H1 (cell line): ENCODE results near the gene OR10T2. TPM values are rescaled to one million over a fixed set of nuclear protein-coding genes. Genes with fewer than 3 reads are reported as not detected.

Experiments used
- CTCF ChIA-PET: fragments of 300-600 bp; sonication (Branson Sonifier 250); formaldehyde crosslinking; loops from one replicate; lab custom pipeline; 2021; ENCODE audit not compliant: partially characterized antibody; lab: Charles Lee
- POLR2A ChIA-PET: fragments of 300-600 bp; sonication (Branson Sonifier 250); formaldehyde crosslinking; loops from one replicate; lab custom pipeline; 2021; ENCODE audit warnings: inconsistent platforms; ENCODE audit not compliant: partially characterized antibody; lab: Charles Lee
- DNase-seq, 2 experiments: peaks; one replicate each; pipeline versions ENCODE4 v3.0.0 to v3.0.0-alpha.2; 2010 to 2022; ENCODE audit warnings: low spot score in 2 of 2, low read depth in 1 of 2, mixed read lengths in 1 of 2
- FAIRE-seq: peaks from 2 replicates; lab custom pipeline; 2011; peaks lifted over from hg19 to GRCh38; lab: Jason Lieb, UNC
- H2AFZ ChIP-seq: 2 replicates; pipeline ENCODE4 v1.8.1; 2012; ENCODE audit warnings: low read length, inconsistent platforms
- H2AK5ac ChIP-seq: 2 replicates; pipeline ENCODE4 v1.6.1; 2013; ENCODE audit warnings: low read depth, low read length
- H2BK120ac ChIP-seq: replicated peaks from 2 replicates; pipeline ENCODE3; 2013; ENCODE audit warnings: low read depth, low read length, inconsistent platforms
- H2BK12ac ChIP-seq: 2 replicates; pipeline ENCODE4 v1.6.1; 2013; ENCODE audit warnings: low read depth, low read length
- H2BK15ac ChIP-seq: 2 replicates; pipeline ENCODE4 v1.6.1; 2013; ENCODE audit warnings: low read length
- H2BK20ac ChIP-seq: 2 replicates; pipeline ENCODE4 v1.6.1; 2013; ENCODE audit warnings: low read length
- H2BK5ac ChIP-seq: 2 replicates; pipeline ENCODE4 v1.6.1; 2013; ENCODE audit warnings: low read depth, low read length
- H3K14ac ChIP-seq: 2 replicates; pipeline ENCODE4 v1.6.1; 2013; ENCODE audit warnings: inconsistent platforms; ENCODE audit not compliant: insufficient read length
- H3K18ac ChIP-seq: 2 replicates; pipeline ENCODE4 v1.6.1; 2013; ENCODE audit warnings: low read length; ENCODE audit errors: extremely low read depth
- H3K23ac ChIP-seq: 2 replicates; pipeline ENCODE4 v1.6.1; 2013; ENCODE audit warnings: inconsistent platforms; ENCODE audit not compliant: insufficient read length
- H3K23me2 ChIP-seq: 2 replicates; pipeline ENCODE4 v1.6.1; 2013; ENCODE audit warnings: low read depth, low read length
- H3K27ac ChIP-seq: 2 replicates; pipeline ENCODE4 v1.6.1; 2011; ENCODE audit warnings: low read depth, low read length, inconsistent platforms
- H3K27me3 ChIP-seq, 4 experiments: replicated peaks in 1 of 4; 1 replicate in 1 of 4; 2 replicates in 3 of 4; pipeline versions ENCODE4 v1.6.1 to v1.8.1; 2011 to 2013; ENCODE audit warnings: low read length in 3 of 4, mild to moderate bottlenecking in 3 of 4, inconsistent platforms in 2 of 4, mixed read lengths in 2 of 4, moderate library complexity in 1 of 4; ENCODE audit not compliant: control insufficient read depth in 3 of 4, insufficient read depth in 3 of 4; ENCODE audit errors: extremely low read depth in 1 of 4
- H3K36me3 ChIP-seq, 4 experiments: 2 replicates each; pipeline versions ENCODE4 v1.6.1 to v1.8.1; 2011 to 2013; ENCODE audit warnings: mild to moderate bottlenecking in 4 of 4, low read length in 3 of 4, moderate library complexity in 2 of 4, control low read depth in 1 of 4, inconsistent platforms in 1 of 4; ENCODE audit not compliant: insufficient read depth in 4 of 4, control insufficient read depth in 2 of 4
- H3K4ac ChIP-seq: replicated peaks from 2 replicates; pipeline ENCODE3; 2013; ENCODE audit warnings: low read length, low read depth, mixed read lengths, inconsistent platforms; ENCODE audit not compliant: insufficient read length
- H3K4me1 ChIP-seq, 4 experiments: replicated peaks in 1 of 4; 1 replicate in 1 of 4; 2 replicates in 3 of 4; pipeline versions ENCODE4 v1.6.1 to v1.8.1; 2011 to 2013; ENCODE audit warnings: low read length in 3 of 4, inconsistent platforms in 2 of 4, mixed read lengths in 1 of 4; ENCODE audit not compliant: insufficient read depth in 4 of 4, control insufficient read depth in 3 of 4
- H3K4me2 ChIP-seq, 2 experiments: 2 replicates each; pipeline versions ENCODE4 v1.6.1 to v1.8.1; 2011 to 2013; ENCODE audit warnings: low read depth in 2 of 2, low read length in 2 of 2, control low read depth in 1 of 2, inconsistent platforms in 1 of 2, mild to moderate bottlenecking in 1 of 2; ENCODE audit not compliant: insufficient read depth in 1 of 2
- H3K4me3 ChIP-seq, 4 experiments: fragments of 200-600, 300-600 bp in 1 of 4; sonication (generic), shearing (Covaris generic), sonication (Bioruptor Twin) in 1 of 4; 2 replicates each; pipeline versions ENCODE4 v1.5.1 to v1.8.1; 2011 to 2016; ENCODE audit warnings: low read length in 4 of 4, low read depth in 3 of 4, control low read depth in 2 of 4, inconsistent platforms in 2 of 4, mild to moderate bottlenecking in 2 of 4, mixed read lengths in 1 of 4, moderate library complexity in 1 of 4; ENCODE audit not compliant: insufficient read depth in 2 of 4; ENCODE audit errors: extremely low read depth in 1 of 4
- H3K56ac ChIP-seq: replicated peaks from 2 replicates; pipeline ENCODE3; 2013; ENCODE audit warnings: low read depth, mild to moderate bottlenecking, mixed read lengths, low read length, inconsistent platforms; ENCODE audit not compliant: insufficient read length
- H3K79me1 ChIP-seq: 2 replicates; pipeline ENCODE4 v1.6.1; 2013; ENCODE audit warnings: low read depth, low read length, control low read depth
- H3K79me2 ChIP-seq, 2 experiments: 2 replicates each; pipeline versions ENCODE4 v1.6.1 to v1.8.1; 2012 to 2013; ENCODE audit warnings: low read length in 2 of 2, mild to moderate bottlenecking in 2 of 2, inconsistent platforms in 1 of 2; ENCODE audit not compliant: insufficient read depth in 2 of 2, control insufficient read depth in 1 of 2
- H3K9ac ChIP-seq, 4 experiments: replicated peaks in 1 of 4; 1 replicate in 1 of 4; 2 replicates in 3 of 4; pipeline versions ENCODE4 v1.6.1 to v1.8.1; 2011 to 2013; ENCODE audit warnings: low read depth in 3 of 4, low read length in 3 of 4, control low read depth in 2 of 4, mild to moderate bottlenecking in 2 of 4, moderate library complexity in 2 of 4, inconsistent platforms in 1 of 4; ENCODE audit errors: extremely low read depth in 1 of 4
- H3K9me3 ChIP-seq, 2 experiments: 2 replicates each; pipeline versions ENCODE4 v1.6.1 to v1.8.1; 2012 to 2013; ENCODE audit warnings: mild to moderate bottlenecking in 2 of 2, moderate library complexity in 2 of 2, control low read depth in 1 of 2, inconsistent platforms in 1 of 2, low read depth in 1 of 2, low read length in 1 of 2, mixed read lengths in 1 of 2; ENCODE audit not compliant: insufficient read depth in 2 of 2
- H4K20me1 ChIP-seq, 2 experiments: replicated peaks in 1 of 2; 2 replicates each; pipeline versions ENCODE3 to v1.8.1; 2011 to 2013; ENCODE audit warnings: inconsistent platforms in 2 of 2, low read length in 2 of 2, mild to moderate bottlenecking in 1 of 2; ENCODE audit not compliant: insufficient read depth in 2 of 2, control insufficient read depth in 1 of 2
- H4K5ac ChIP-seq: 2 replicates; pipeline ENCODE4 v1.6.1; 2013; ENCODE audit warnings: low read length, low read depth, mixed read lengths, inconsistent platforms; ENCODE audit not compliant: insufficient read length
- H4K8ac ChIP-seq: 2 replicates; pipeline ENCODE4 v1.8.0; 2013; ENCODE audit warnings: mild to moderate bottlenecking, moderate library complexity, low read length, inconsistent platforms; ENCODE audit not compliant: insufficient read depth; ENCODE audit errors: extremely low read depth
- H4K91ac ChIP-seq: replicated peaks from 2 replicates; pipeline ENCODE3; 2013; ENCODE audit warnings: low read length, mixed read lengths, inconsistent platforms; ENCODE audit not compliant: insufficient read length
- ASH2L ChIP-seq: fragments of 200-600, 300-600 bp; sonication (generic); IDR thresholded peaks from one replicate; pipeline ENCODE4 v1.7.1; 2017; ENCODE audit warnings: low read length
- BRCA1 ChIP-seq: IDR thresholded peaks from 2 replicates; pipeline ENCODE4 v1.6.1; 2012; ENCODE audit warnings: low read depth, low read length, improper control_type of control experiment
- EGR1 ChIP-seq: IDR thresholded peaks from 2 replicates; pipeline ENCODE4 v1.6.1; 2011; ENCODE audit warnings: low read depth, low read length, borderline replicate concordance
- EZH2 ChIP-seq: fragments of 200-600 bp; sonication (generic); IDR thresholded peaks from 2 replicates; pipeline ENCODE4 v1.7.1; 2012; ENCODE audit warnings: low read depth, mild to moderate bottlenecking, moderate library complexity, low read length, inconsistent platforms; ENCODE audit not compliant: severe bottlenecking
- FOSL1 ChIP-seq: IDR thresholded peaks from 2 replicates; pipeline ENCODE4 v1.6.1; 2011; ENCODE audit warnings: mild to moderate bottlenecking, low read depth, low read length, moderate library complexity; ENCODE audit not compliant: insufficient read depth
- KDM1A ChIP-seq: fragments of 200-600, 300-600 bp; sonication (generic); IDR thresholded peaks from 2 replicates; pipeline ENCODE4 v1.7.1; 2016; ENCODE audit warnings: mild to moderate bottlenecking, low read length, borderline replicate concordance
- MAFK ChIP-seq: IDR thresholded peaks from 2 replicates; pipeline ENCODE4 v1.6.1; 2012; ENCODE audit warnings: low read depth, mild to moderate bottlenecking, improper control_type of control experiment, low read length
- NRF1 ChIP-seq: IDR thresholded peaks from 2 replicates; pipeline ENCODE4 v1.6.1; 2011; ENCODE audit warnings: mild to moderate bottlenecking, low read depth, low read length, improper control_type of control experiment
- SAP30 ChIP-seq: fragments of 300-600 bp; sonication (generic); IDR thresholded peaks from 2 replicates; pipeline ENCODE4 v1.7.1; 2012; ENCODE audit warnings: low read length, moderate library complexity, mild to moderate bottlenecking, inconsistent platforms; ENCODE audit not compliant: insufficient read depth, insufficient replicate concordance
- SIRT6 ChIP-seq: IDR thresholded peaks from one replicate; pipeline ENCODE4 v1.7.1; 2012; ENCODE audit warnings: low read length, inconsistent platforms
- SP2 ChIP-seq: IDR thresholded peaks from 2 replicates; pipeline ENCODE4 v1.6.1; 2012; ENCODE audit warnings: mild to moderate bottlenecking, low read length, inconsistent platforms
- TCF12 ChIP-seq: IDR thresholded peaks from 2 replicates; pipeline ENCODE4 v1.6.1; 2011; ENCODE audit warnings: low read depth, mild to moderate bottlenecking, low read length
- WGBS, 2 experiments: shearing (Covaris generic) in 1 of 2; methylation state at CpG; one replicate each; pipeline versions ENCODE4 v1.1.6 to v1.1.7; 2013 to 2015; ENCODE audit warnings: low lambda C conversion rate in 2 of 2, mixed read lengths in 2 of 2, inconsistent platforms in 1 of 2, low coverage in 1 of 2, missing lambda C conversion rate in 1 of 2; ENCODE audit not compliant: insufficient replicate concordance in 2 of 2, insufficient coverage in 1 of 2, insufficient read length in 1 of 2; ENCODE audit errors: extremely low coverage in 1 of 2, missing lambda C conversion rate in 1 of 2; 5-methylcytosine and 5-hydroxymethylcytosine counted together
- polyA plus RNA-seq, 7 experiments: library from polyadenylated mRNA; depleted of rRNA in 3 of 7; stranded (reverse) in 5 of 7; unstranded in 2 of 7; fragments of >200 nt in 5 of 7; fragments of 200-250 nt in 2 of 7; gene quantifications; 1 replicate in 5 of 7; 2 replicates in 1 of 7; 4 replicates in 1 of 7; pipeline versions ENCODE4 v1.2.1 to v1.2.3, GENCODE V29; 2011 to 2013; ENCODE audit warnings: missing spikeins in 2 of 7, mixed read lengths in 2 of 7
- total RNA-seq: library from RNA; stranded (reverse); fragmentation: NEBNext Ultra II Directional; extraction: Animal tissue kit (Norgen Biotek cat#: 25700); gene quantifications from 2 replicates; pipeline ENCODE4 v1.2.1, GENCODE V29; 2021
- TF ChIP-seq, protein P1 (sequence below): IDR thresholded peaks from 2 replicates; pipeline ENCODE4 v1.6.1; 2012; ENCODE audit warnings: low read length, inconsistent platforms

Gene OR10T2
- total and polyA plus RNA-seq, 2 of the 8 experiments (the other 6 are each of a cell fraction or from before 2014, with no cell fraction given) = not detected

DNA sequence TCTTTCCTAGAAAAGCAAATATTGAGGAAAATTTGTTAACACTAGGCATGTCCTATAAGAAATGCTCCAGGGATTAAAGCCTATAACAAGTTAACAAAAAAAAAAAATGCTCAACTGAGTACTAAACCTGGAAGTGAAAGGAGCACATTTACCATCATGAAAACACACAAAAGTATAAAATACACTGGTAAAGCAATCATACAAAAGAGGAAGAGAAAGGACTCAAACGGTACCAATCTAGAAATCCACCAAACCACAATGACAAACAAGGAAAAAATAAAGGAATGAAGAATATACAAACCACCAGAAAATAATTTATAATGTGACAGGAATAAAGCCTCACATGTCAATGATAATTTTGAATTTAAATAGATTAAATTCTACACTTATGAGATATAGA, 24.4 kb downstream of the OR10T2 start:
- DNase-seq (no peak), FAIRE-seq (no peak)
- Histone ChIP-seq H3K79me2 (no peaks in the 10 kb centered on the region), H3K4me2 (no peak overlapping the region), H2BK12ac (no peak overlapping the region), H2BK15ac (no peak overlapping the region), H2BK5ac (no peak overlapping the region), H2BK120ac (no peak overlapping the region), H3K27ac (no peak overlapping the region), H4K8ac (no peak overlapping the region), H3K23me2 (no peaks in the 10 kb centered on the region), H2AK5ac (no peak overlapping the region), H3K9ac (no peak overlapping the region), H4K91ac (no peak overlapping the region), H3K23ac (no peak overlapping the region), H3K79me1 (no peaks in the 10 kb centered on the region), H2BK20ac (no peak overlapping the region), H3K4ac (no peak overlapping the region), H4K5ac (no peak overlapping the region), H2AFZ (no peak overlapping the region), H3K14ac (no peak overlapping the region), H3K9me3 (no peaks in the 10 kb centered on the region), H4K20me1 (no peaks in the 10 kb centered on the region), H3K36me3 (no peaks in the 10 kb centered on the region), H3K18ac (no peak overlapping the region), H3K27me3 (no peaks in the 10 kb centered on the region), H3K56ac (no peak overlapping the region), H3K4me3 (no peak overlapping the region), H3K4me1 (no peaks in the 10 kb centered on the region)
- 89% methylated on average over 1 of the region's 1 CpG; no CpG with 5 or more reads in 1 of the 2 experiments for WGBS, 2 experiments
- TF ChIP-seq MAFK (no peak), TCF12 (no peak), SP2 (no peak), ASH2L (no peak), SAP30 (no peak), NRF1 (no peak), EGR1 (no peak), BRCA1 (no peak), FOSL1 (no peak), SIRT6 (no peak), KDM1A (no peak), EZH2 (no peak)
- TF ChIP-seq, protein P1, sequence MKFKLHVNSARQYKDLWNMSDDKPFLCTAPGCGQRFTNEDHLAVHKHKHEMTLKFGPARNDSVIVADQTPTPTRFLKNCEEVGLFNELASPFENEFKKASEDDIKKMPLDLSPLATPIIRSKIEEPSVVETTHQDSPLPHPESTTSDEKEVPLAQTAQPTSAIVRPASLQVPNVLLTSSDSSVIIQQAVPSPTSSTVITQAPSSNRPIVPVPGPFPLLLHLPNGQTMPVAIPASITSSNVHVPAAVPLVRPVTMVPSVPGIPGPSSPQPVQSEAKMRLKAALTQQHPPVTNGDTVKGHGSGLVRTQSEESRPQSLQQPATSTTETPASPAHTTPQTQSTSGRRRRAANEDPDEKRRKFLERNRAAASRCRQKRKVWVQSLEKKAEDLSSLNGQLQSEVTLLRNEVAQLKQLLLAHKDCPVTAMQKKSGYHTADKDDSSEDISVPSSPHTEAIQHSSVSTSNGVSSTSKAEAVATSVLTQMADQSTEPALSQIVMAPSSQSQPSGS = no peak
- POLR2A ChIA-PET = no interaction called here
- CTCF ChIA-PET = no interaction called here
